ENCODE results near the gene HECW1.

HECW1 gene

GRCh38 chr7:43111630-43112458, 603 bp upstream of the HECW1 start:
- FAIRE-seq = no peak
- no peak for DNase-seq (ENCODE audit: low spot score)

- no peak for FAIRE-seq
- DNase-seq (ENCODE audit: low spot score) = peak; percentile 46
Observed at GRCh38 chr7:43112941-43113621, 634 bp downstream of the HECW1 start.

GRCh38 chr7:43113622-43114457, 1.4 kb downstream of the HECW1 start:
- FAIRE-seq = no peak
- DNase-seq (ENCODE audit: low spot score) = peak; percentile 31

- no peak for FAIRE-seq
- DNase-seq (ENCODE audit: low spot score) = no peak
Observed at GRCh38 chr7:43114458-43114780, 2.0 kb downstream of the HECW1 start.

GRCh38 chr7:43116451-43116850, 4.0 kb downstream of the HECW1 start:
- DNase-seq (ENCODE audit: low spot score) = no peak
- no peak for FAIRE-seq

GRCh38 chr7:43117095-43117494, 4.6 kb downstream of the HECW1 start:
- DNase-seq (ENCODE audit: low spot score) (no peak), FAIRE-seq (no peak)

- DNase-seq (ENCODE audit: low spot score) = no peak
- no peak for FAIRE-seq
Observed at GRCh38 chr7:43117861-43118260, 5.4 kb downstream of the HECW1 start.

GRCh38 chr7:43118313-43118712, 5.9 kb downstream of the HECW1 start:
- FAIRE-seq = no peak

GRCh38 chr7:43119371-43120075, 7.1 kb downstream of the HECW1 start:
- FAIRE-seq = no peak
- DNase-seq (ENCODE audit: low spot score) = peak; percentile 55

More at GRCh38 chr7:43118313-43118712, 5.9 kb downstream of the HECW1 start:
- no peak for DNase-seq (ENCODE audit: low spot score)

GRCh38 chr7:43121973-43122372, 9.5 kb downstream of the HECW1 start:
- FAIRE-seq (no peak), DNase-seq (ENCODE audit: low spot score) (no peak)

GRCh38 chr7:43123457-43123856, 11.0 kb downstream of the HECW1 start:
- FAIRE-seq (no peak), DNase-seq (ENCODE audit: low spot score) (no peak)

GRCh38 chr7:43124388-43124787, 11.9 kb downstream of the HECW1 start:
- DNase-seq (ENCODE audit: low spot score) (no peak), FAIRE-seq (no peak)

GRCh38 chr7:43130347-43130746, 17.9 kb downstream of the HECW1 start:
- no peak for DNase-seq (ENCODE audit: low spot score)
- FAIRE-seq = peak; percentile 79

GRCh38 chr7:43135129-43135528, 22.7 kb downstream of the HECW1 start:
- DNase-seq (ENCODE audit: low spot score) = peak; percentile 85

GRCh38 chr7:43136064-43136463, 23.6 kb downstream of the HECW1 start:
- FAIRE-seq (no peak), DNase-seq (ENCODE audit: low spot score) (no peak)

More at GRCh38 chr7:43135129-43135528, 22.7 kb downstream of the HECW1 start:
- peak; percentile 91 for FAIRE-seq

GRCh38 chr7:43137121-43137744, 24.8 kb downstream of the HECW1 start:
- DNase-seq (ENCODE audit: low spot score) (peak; percentile 50), FAIRE-seq (peak; percentile 53)

- FAIRE-seq (no peak), DNase-seq (ENCODE audit: low spot score) (no peak)
Observed at GRCh38 chr7:43137811-43138210, 25.4 kb downstream of the HECW1 start.

- no peak for FAIRE-seq
- DNase-seq (ENCODE audit: low spot score) = no peak
Observed at GRCh38 chr7:43138710-43139109, 26.3 kb downstream of the HECW1 start.

GRCh38 chr7:43139137-43139536, 26.7 kb downstream of the HECW1 start:
- DNase-seq (ENCODE audit: low spot score) = no peak
- FAIRE-seq = no peak

- DNase-seq (ENCODE audit: low spot score) (no peak), FAIRE-seq (no peak)
Observed at GRCh38 chr7:43140186-43140585, 27.7 kb downstream of the HECW1 start.

- FAIRE-seq (peak; percentile 61), DNase-seq (ENCODE audit: low spot score) (peak; percentile 64)
Observed at GRCh38 chr7:43141091-43141490, 28.6 kb downstream of the HECW1 start.

All from urothelium cell line (cell line).